Mesenchymal stem cell (in vitro differentiated cells and primary cell): ENCODE measurements around the gene ETFA.

ENCODE experiments used
- DNase-seq: peaks from one replicate; pipeline ENCODE4 v3.0.0-alpha.2; 2013
- H2AFZ ChIP-seq: one replicate; pipeline ENCODE4 v1.6.1; 2013; ENCODE audit warnings: low read depth, mild to moderate bottlenecking, control low read depth, inconsistent platforms, low read length, moderate library complexity
- H2AK5ac ChIP-seq: 2 replicates; pipeline ENCODE4 v1.6.1; 2013; ENCODE audit warnings: low read length, moderate library complexity, mild to moderate bottlenecking, inconsistent platforms; ENCODE audit not compliant: severe bottlenecking
- H2BK120ac ChIP-seq: one replicate; pipeline ENCODE4 v1.6.1; 2013; ENCODE audit warnings: low read depth, mild to moderate bottlenecking, inconsistent platforms, low read length, moderate library complexity
- H2BK12ac ChIP-seq, 2 experiments: one replicate each; pipeline ENCODE4 v1.6.1; 2013; ENCODE audit warnings: inconsistent platforms in 2 of 2, low read length in 2 of 2, mild to moderate bottlenecking in 2 of 2, moderate library complexity in 2 of 2, control low read depth in 1 of 2
- H2BK15ac ChIP-seq: one replicate; pipeline ENCODE4 v1.6.1; 2013; ENCODE audit warnings: mild to moderate bottlenecking, low read depth, inconsistent platforms; ENCODE audit not compliant: poor library complexity, severe bottlenecking
- H2BK5ac ChIP-seq: 2 replicates; pipeline ENCODE4 v1.6.1; 2013; ENCODE audit warnings: low read depth, mild to moderate bottlenecking, low read length, control low read depth, inconsistent platforms; ENCODE audit not compliant: poor library complexity, severe bottlenecking
- H3K14ac ChIP-seq, 2 experiments: one replicate each; pipeline ENCODE4 v1.6.1; 2013; ENCODE audit warnings: inconsistent platforms in 2 of 2, low read length in 2 of 2, control low read depth in 1 of 2, mild to moderate bottlenecking in 1 of 2, moderate library complexity in 1 of 2
- H3K18ac ChIP-seq, 2 experiments: one replicate each; pipeline ENCODE4 v1.6.1; 2013; ENCODE audit warnings: inconsistent platforms in 2 of 2, low read length in 2 of 2, control low read depth in 1 of 2, low read depth in 1 of 2, mild to moderate bottlenecking in 1 of 2
- H3K23ac ChIP-seq, 2 experiments: one replicate each; pipeline ENCODE4 v1.6.1; 2013; ENCODE audit warnings: inconsistent platforms in 2 of 2, low read length in 2 of 2, mild to moderate bottlenecking in 2 of 2, moderate library complexity in 2 of 2, control low read depth in 1 of 2
- H3K27ac ChIP-seq: 2 replicates; pipeline ENCODE4 v1.5.1; 2013; ENCODE audit warnings: mild to moderate bottlenecking, moderate library complexity, low read length, control low read depth, inconsistent platforms; ENCODE audit not compliant: poor library complexity, severe bottlenecking
- H3K27me3 ChIP-seq, 2 experiments: 2 replicates each; pipeline versions ENCODE4 v1.6.1 to v1.7.0; 2013; ENCODE audit warnings: low read length in 2 of 2, mild to moderate bottlenecking in 2 of 2, moderate library complexity in 2 of 2, control low read depth in 1 of 2, inconsistent platforms in 1 of 2; ENCODE audit not compliant: control insufficient read depth in 1 of 2, insufficient read depth in 1 of 2
- H3K36me3 ChIP-seq, 2 experiments: 2 replicates each; pipeline versions ENCODE4 v1.6.1 to v1.7.0; 2013; ENCODE audit warnings: low read length in 2 of 2, control low read depth in 1 of 2, inconsistent platforms in 1 of 2, low read depth in 1 of 2, mild to moderate bottlenecking in 1 of 2; ENCODE audit not compliant: insufficient read depth in 2 of 2, control insufficient read depth in 1 of 2
- H3K4ac ChIP-seq, 2 experiments: one replicate each; pipeline ENCODE4 v1.6.1; 2013; ENCODE audit warnings: inconsistent platforms in 2 of 2, low read length in 2 of 2, mild to moderate bottlenecking in 2 of 2, moderate library complexity in 2 of 2, control low read depth in 1 of 2, low read depth in 1 of 2
- H3K4me1 ChIP-seq: 2 replicates; pipeline ENCODE4 v1.6.1; 2013; ENCODE audit warnings: low read depth, low read length, control low read depth; ENCODE audit not compliant: control insufficient read depth, insufficient read depth
- H3K4me2 ChIP-seq: 2 replicates; pipeline ENCODE4 v1.6.1; 2013; ENCODE audit warnings: low read length, mild to moderate bottlenecking, inconsistent platforms; ENCODE audit not compliant: poor library complexity, severe bottlenecking
- H3K4me3 ChIP-seq, 2 experiments: 2 replicates each; pipeline versions ENCODE4 v1.5.1 to v1.7.0; 2013; ENCODE audit warnings: low read length in 2 of 2, mild to moderate bottlenecking in 2 of 2, control low read depth in 1 of 2, low read depth in 1 of 2; ENCODE audit not compliant: insufficient read depth in 1 of 2
- H3K79me1 ChIP-seq: replicated peaks from 2 replicates; pipeline ENCODE4 v1.6.1; 2013; ENCODE audit warnings: mild to moderate bottlenecking, control low read depth, low read length, inconsistent platforms; ENCODE audit not compliant: poor library complexity, severe bottlenecking
- H3K9ac ChIP-seq: 2 replicates; pipeline ENCODE4 v1.7.0; 2013; ENCODE audit warnings: mild to moderate bottlenecking, low read length, moderate library complexity
- H3K9me3 ChIP-seq: 2 replicates; pipeline ENCODE4 v1.7.0; 2013; ENCODE audit warnings: mild to moderate bottlenecking, low read length; ENCODE audit not compliant: control insufficient read depth
- H4K8ac ChIP-seq: one replicate; pipeline ENCODE4 v1.6.1; 2013; ENCODE audit warnings: inconsistent platforms, mild to moderate bottlenecking, low read length, moderate library complexity
- H4K91ac ChIP-seq: one replicate; pipeline ENCODE4 v1.6.1; 2013; ENCODE audit warnings: mild to moderate bottlenecking, low read length, inconsistent platforms
- WGBS: methylation state at CpG from one replicate; pipeline ENCODE4 v1.1.7; 2013; ENCODE audit warnings: mixed read lengths; 5-methylcytosine and 5-hydroxymethylcytosine counted together

ETFA gene

DNA sequence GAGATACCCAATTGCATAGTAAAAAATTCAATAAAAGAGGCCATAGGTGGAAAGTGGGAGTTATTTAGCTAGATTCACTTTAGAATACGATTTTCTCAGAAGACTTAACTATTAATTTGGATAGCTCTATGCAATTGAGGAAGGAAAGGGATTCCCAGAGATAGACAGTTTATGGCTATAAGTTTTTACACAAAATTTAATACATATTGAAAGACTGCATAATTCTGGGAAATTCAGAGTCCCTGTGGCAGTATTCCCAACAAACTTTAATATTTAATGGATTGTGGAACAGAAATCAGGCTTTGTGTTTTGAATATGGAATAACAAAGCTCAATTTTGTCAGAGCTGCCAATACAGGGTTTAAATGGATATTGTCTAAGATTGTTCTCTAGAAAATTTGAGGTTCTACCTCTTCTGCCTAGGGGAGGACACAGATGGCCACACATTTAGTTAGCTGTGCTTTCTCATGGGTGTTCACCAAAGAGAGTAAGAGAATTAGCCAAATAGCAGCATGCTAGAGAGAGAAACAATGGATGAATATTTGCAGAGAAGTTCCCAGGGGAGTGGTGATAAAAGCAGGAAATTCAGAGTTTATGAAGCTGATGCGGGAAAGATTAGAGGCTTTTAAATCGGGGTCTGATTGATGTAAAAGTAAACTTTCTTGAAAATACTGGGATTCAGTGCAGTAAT, 33.8 kb upstream of the ETFA start:
- Histone ChIP-seq H2BK12ac (no peak overlapping the region), H3K14ac (no peak overlapping the region), H3K9ac (no peak overlapping the region), H3K27ac (no peak overlapping the region), H3K4me3 (no peak overlapping the region), H3K9me3 (no peaks in the 10 kb centered on the region), H3K23ac (no peak overlapping the region), H3K4me1 (peaks cover 41% of the 10 kb centered on the region), H3K36me3 (no peaks in the 10 kb centered on the region), H4K91ac (no peak overlapping the region), H2BK15ac (no peak overlapping the region), H3K27me3 (peaks cover 67 to 78% of the 10 kb centered on the region in 2 experiments), H2BK5ac (no peak overlapping the region), H3K4ac (no peak overlapping the region), H2BK120ac (no peak overlapping the region), H3K79me1 (peaks cover 1% of the 10 kb centered on the region), H3K18ac (no peak overlapping the region), H2AK5ac (no peak overlapping the region), H2AFZ (no peak overlapping the region), H4K8ac (no peak overlapping the region), H3K4me2 (no peak overlapping the region)
- DNase-seq, result no peak
- 22% methylated on average over 2 of the region's 3 CpGs for WGBS

DNA sequence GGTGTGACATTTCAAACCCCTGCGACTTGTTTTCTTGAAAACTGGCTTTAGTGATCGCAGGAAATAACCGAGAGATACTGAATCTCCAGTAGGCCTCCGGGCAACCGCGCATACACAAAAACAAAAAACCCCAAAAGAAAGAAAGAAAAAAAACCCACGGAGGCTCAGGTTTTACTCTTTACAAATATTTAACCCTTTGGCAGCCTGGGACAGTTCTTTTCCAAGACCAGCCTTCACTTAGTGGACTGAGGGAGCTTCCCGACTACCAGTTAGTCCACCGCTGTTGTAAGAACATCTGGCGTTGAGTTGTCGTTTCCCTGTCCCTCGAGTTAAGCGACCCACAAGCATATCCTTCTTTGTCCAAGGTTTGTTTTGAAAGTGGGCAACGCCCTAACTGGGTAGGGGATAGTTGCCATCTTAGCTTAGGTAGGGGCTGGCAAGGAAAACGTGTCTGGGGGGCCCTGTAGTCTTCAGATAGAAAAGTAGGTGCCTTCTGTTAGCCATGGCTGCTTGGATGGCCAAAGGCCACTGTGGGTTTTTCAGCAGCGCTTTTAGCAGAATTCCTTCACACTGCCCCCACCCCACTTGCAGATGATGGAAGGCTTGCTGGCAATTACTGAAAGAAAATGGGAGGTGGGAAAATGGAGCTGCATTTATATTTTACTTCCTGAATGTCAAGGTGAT, 32.2 kb upstream of the ETFA start:
- Histone ChIP-seq H3K36me3 (no peaks in the 10 kb centered on the region), H2BK120ac (no peak overlapping the region), H3K4me2 (no peak overlapping the region), H2BK12ac (no peak overlapping the region), H3K79me1 (peaks cover 1% of the 10 kb centered on the region), H3K27ac (no peak overlapping the region), H2BK5ac (no peak overlapping the region), H3K18ac (no peak overlapping the region), H3K4ac (no peak overlapping the region), H3K9me3 (no peaks in the 10 kb centered on the region), H3K14ac (no peak overlapping the region), H2AFZ (no peak overlapping the region), H3K9ac (no peak overlapping the region), H3K27me3 (peaks cover 83 to 93% of the 10 kb centered on the region in 2 experiments), H4K91ac (no peak overlapping the region), H4K8ac (no peak overlapping the region), H3K4me3 (no peak overlapping the region), H2AK5ac (no peak overlapping the region), H2BK15ac (no peak overlapping the region), H3K23ac (no peak overlapping the region), H3K4me1 (peaks cover 45% of the 10 kb centered on the region)
- DNase-seq, result no peak
- WGBS, result 10% methylated on average over 15 of the region's 16 CpGs

DNA sequence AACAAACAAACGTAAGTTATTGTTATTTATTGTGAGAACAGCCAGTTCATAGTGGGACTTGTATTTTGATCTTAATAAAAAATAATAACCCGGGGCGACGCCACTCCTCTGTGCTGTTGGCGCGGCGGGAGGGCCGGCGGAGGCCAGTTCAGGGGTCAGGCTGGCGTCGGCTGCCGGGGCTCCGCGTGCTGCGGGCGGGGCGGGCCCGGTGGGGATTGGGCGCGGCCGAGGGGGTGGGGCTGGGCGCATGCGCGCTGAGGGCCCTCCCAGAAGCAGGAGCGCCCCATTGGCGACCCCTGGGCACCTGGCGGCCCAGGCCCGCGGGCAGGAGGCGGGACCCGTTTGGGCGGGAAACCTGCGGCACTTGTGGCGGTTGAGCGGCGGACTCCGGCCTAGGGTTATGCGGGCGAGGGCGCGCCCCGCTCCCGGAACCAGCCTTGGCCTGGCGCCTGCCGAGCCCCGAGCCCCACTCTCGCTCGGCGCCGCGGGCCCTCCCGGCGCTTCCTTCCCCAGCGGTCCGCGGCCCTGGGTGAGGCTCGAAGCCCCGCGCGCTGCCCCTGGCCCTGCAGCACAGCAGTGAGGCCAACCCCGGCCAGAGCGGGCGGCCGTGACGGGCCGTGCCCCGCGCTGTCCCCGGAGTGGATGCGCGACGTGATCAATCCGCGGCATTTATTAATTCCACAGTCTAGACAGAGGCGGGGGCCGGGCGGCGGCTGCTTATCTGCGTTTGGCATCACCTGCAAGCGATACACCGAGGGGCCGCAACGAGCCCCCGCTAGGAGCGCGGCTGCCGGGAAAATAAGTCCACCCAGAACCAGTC, 31.3 kb upstream of the ETFA start:
- H3K4me2 ChIP-seq, result peak overlapping the region; percentile 58
- H3K27ac ChIP-seq, result no peak overlapping the region
- no peak overlapping the region for H3K4me3 ChIP-seq
- no peak overlapping the region for H4K8ac ChIP-seq
- peaks cover 87 to 99% of the 10 kb centered on the region in 2 experiments for H3K27me3 ChIP-seq
- no peak overlapping the region for H2BK12ac ChIP-seq
- H3K4me1 ChIP-seq, result peaks cover 54% of the 10 kb centered on the region
- 3% methylated on average over 67 of the region's 87 CpGs for WGBS
- peak overlapping the region; percentile 29 to 68 for H3K23ac ChIP-seq
- H3K14ac ChIP-seq, result peak overlapping the region in 1 of 2 experiments; percentile 37
- peak overlapping the region; percentile 4 for H2BK15ac ChIP-seq
- peak overlapping the region in 1 of 2 experiments; percentile 56 for H3K18ac ChIP-seq
- no peak for DNase-seq
- H2AFZ ChIP-seq, result no peak overlapping the region
- H3K36me3 ChIP-seq, result no peaks in the 10 kb centered on the region
- H3K79me1 ChIP-seq, result peaks cover 1% of the 10 kb centered on the region
- H4K91ac ChIP-seq, result no peak overlapping the region
- no peak overlapping the region for H2BK120ac ChIP-seq
- H3K9me3 ChIP-seq, result no peaks in the 10 kb centered on the region
- H3K4ac ChIP-seq, result no peak overlapping the region
- H3K9ac ChIP-seq, result no peak overlapping the region
- H2BK5ac ChIP-seq, result no peak overlapping the region
- no peak overlapping the region for H2AK5ac ChIP-seq

DNA sequence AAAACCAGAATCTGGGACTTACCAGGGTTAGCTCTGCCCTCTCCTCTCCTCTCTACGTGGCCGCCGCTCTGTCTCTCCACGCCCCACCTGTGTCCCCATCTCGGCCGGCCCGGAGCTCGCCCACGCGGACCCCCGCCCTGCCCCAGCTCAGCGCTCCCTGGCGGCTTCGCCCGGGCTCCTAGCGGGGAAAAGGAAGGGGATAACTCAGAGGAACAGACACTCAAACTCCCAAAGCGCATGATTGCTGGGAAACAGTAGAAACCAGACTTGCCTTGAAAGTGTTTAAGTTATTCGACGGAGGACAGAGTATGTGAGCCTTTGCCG, 30.8 kb upstream of the ETFA start:
- DNase-seq, result no peak
- H4K8ac ChIP-seq, result no peak overlapping the region
- peaks cover 1% of the 10 kb centered on the region for H3K79me1 ChIP-seq
- no peak overlapping the region for H3K4me3 ChIP-seq
- no peak overlapping the region for H3K4ac ChIP-seq
- H3K4me2 ChIP-seq, result no peak overlapping the region
- no peak overlapping the region for H2BK5ac ChIP-seq
- H3K9ac ChIP-seq, result no peak overlapping the region
- H2BK15ac ChIP-seq, result no peak overlapping the region
- H3K36me3 ChIP-seq, result no peaks in the 10 kb centered on the region
- no peak overlapping the region for H2AFZ ChIP-seq
- no peak overlapping the region for H3K18ac ChIP-seq
- peaks cover 90 to 99% of the 10 kb centered on the region in 2 experiments for H3K27me3 ChIP-seq
- no peaks in the 10 kb centered on the region for H3K9me3 ChIP-seq
- H2BK12ac ChIP-seq, result no peak overlapping the region
- no peak overlapping the region for H2AK5ac ChIP-seq
- H3K14ac ChIP-seq, result no peak overlapping the region
- no peak overlapping the region for H3K27ac ChIP-seq
- H3K23ac ChIP-seq, result no peak overlapping the region
- H4K91ac ChIP-seq, result no peak overlapping the region
- 7% methylated on average over 20 of the region's 20 CpGs for WGBS
- peaks cover 53% of the 10 kb centered on the region for H3K4me1 ChIP-seq
- H2BK120ac ChIP-seq, result no peak overlapping the region
